NOMO-1 treated with DMSO at 0.1 percent for 48 hours (cell line): ENCODE results near the gene RBM34.
A peak's percentile ranks its signal among the peaks of the same experiment; 100 is the strongest.
"Not testable (repeated sequence)": the region's sequence is repeated elsewhere in the genome, so short reads cannot be mapped to it uniquely, and the experiment has no call there.

Experiments used
- DNase-seq: peaks from one replicate; lab custom pipeline; 2025; ENCODE audit not compliant: unreplicated experiment; lab: John Stamatoyannopoulos, UW

RBM34 gene

GRCh38 chr1:235122348-235122747, 38.7 kb downstream of the RBM34 start:
- no peak for DNase-seq

GRCh38 chr1:235113183-235113917, 47.7 kb downstream of the RBM34 start:
- no peak for DNase-seq

- no peak for DNase-seq
Measured at GRCh38 chr1:235112297-235113182, 48.5 kb downstream of the RBM34 start.

GRCh38 chr1:235111107-235111506, 49.9 kb downstream of the RBM34 start:
- no peak for DNase-seq

GRCh38 chr1:235108876-235109275, 52.2 kb downstream of the RBM34 start:
- no peak for DNase-seq

GRCh38 chr1:235108185-235108593, 52.9 kb downstream of the RBM34 start:
- no peak for DNase-seq

- no peak for DNase-seq
Measured at GRCh38 chr1:235107368-235108184, 53.5 kb downstream of the RBM34 start.

GRCh38 chr1:235106457-235106856, 54.6 kb downstream of the RBM34 start:
- no peak for DNase-seq

- DNase-seq, result no peak
Measured at GRCh38 chr1:235105051-235106043, 55.7 kb downstream of the RBM34 start.

GRCh38 chr1:235102993-235103411, 58.0 kb downstream of the RBM34 start:
- no peak for DNase-seq

- no peak for DNase-seq
Measured at GRCh38 chr1:235102259-235102582, 58.8 kb downstream of the RBM34 start.

- DNase-seq, result no peak
Measured at GRCh38 chr1:235101558-235102258, 59.3 kb downstream of the RBM34 start.

GRCh38 chr1:235100194-235100772, 60.8 kb downstream of the RBM34 start:
- no peak for DNase-seq

GRCh38 chr1:235098991-235099390, 62.1 kb downstream of the RBM34 start:
- DNase-seq, result no peak

GRCh38 chr1:235098547-235098946, 62.5 kb downstream of the RBM34 start:
- no peak for DNase-seq

- not testable (repeated sequence) for DNase-seq
Measured at GRCh38 chr1:235097501-235097900, 63.5 kb downstream of the RBM34 start.

- DNase-seq, result no peak
Measured at GRCh38 chr1:235095938-235096562, 65.0 kb downstream of the RBM34 start.

- DNase-seq, result peak; percentile 63
Measured at GRCh38 chr1:235093696-235094592, 67.1 kb downstream of the RBM34 start.
